Stimulated activated CD4-positive, alpha-beta T cell treated with anti-CD3 and anti-CD28 coated beads, Interleukin-4, amount 100 ng/mL, for 48 hours (primary cell): ENCODE measurements around the gene MRC1.

Experiments
- DNase-seq, 2 donors: peaks; one replicate each; pipeline ENCODE4 v3.0.0-alpha.2; 2020; ENCODE audit warnings: low read depth in 2 of 2

Gene MRC1

GRCh38 chr10:17808971-17809841 is at the start of gene MRC1:
Gene MRC1 (plus strand): TSS chr10:17809348. CDS start chr10:17809466, 118 bp downstream.
- DNase-seq, result no peak

GRCh38 chr10:17764142-17764541 is 45.0 kb upstream of the MRC1 start:
- DNase-seq, result no peak

- DNase-seq, result no peak
Observed at GRCh38 chr10:17765602-17766001, 43.5 kb upstream of the MRC1 start.

- no peak for DNase-seq
Observed at GRCh38 chr10:17766731-17767130, 42.4 kb upstream of the MRC1 start.

GRCh38 chr10:17768496-17768895 is 40.7 kb upstream of the MRC1 start:
- DNase-seq, result no peak

- no peak for DNase-seq
Observed at GRCh38 chr10:17768957-17769356, 40.2 kb upstream of the MRC1 start.

- DNase-seq, result no peak
Observed at GRCh38 chr10:17771017-17771416, 38.1 kb upstream of the MRC1 start.

- no peak for DNase-seq
Observed at GRCh38 chr10:17779784-17780183, 29.4 kb upstream of the MRC1 start.

GRCh38 chr10:17780727-17781126 is 28.4 kb upstream of the MRC1 start:
- DNase-seq, result no peak

- no peak for DNase-seq
Observed at GRCh38 chr10:17781856-17782255, 27.3 kb upstream of the MRC1 start.

- no peak for DNase-seq
Observed at GRCh38 chr10:17782921-17783665, 26.1 kb upstream of the MRC1 start.

GRCh38 chr10:17783751-17784150 is 25.4 kb upstream of the MRC1 start:
- no peak for DNase-seq

- DNase-seq, result no peak
Observed at GRCh38 chr10:17784688-17785087, 24.5 kb upstream of the MRC1 start.

- no peak for DNase-seq
Observed at GRCh38 chr10:17785276-17785930, 23.7 kb upstream of the MRC1 start.

- DNase-seq, result no peak
Observed at GRCh38 chr10:17787087-17787961, 21.8 kb upstream of the MRC1 start.

GRCh38 chr10:17788646-17789045 is 20.5 kb upstream of the MRC1 start:
- DNase-seq, result no peak

GRCh38 chr10:17789396-17789795 is 19.8 kb upstream of the MRC1 start:
- no peak for DNase-seq

GRCh38 chr10:17790651-17791050 is 18.5 kb upstream of the MRC1 start:
- DNase-seq, result no peak

GRCh38 chr10:17792991-17793390 is 16.2 kb upstream of the MRC1 start:
- DNase-seq, result no peak

GRCh38 chr10:17793823-17794644 is 15.1 kb upstream of the MRC1 start:
- DNase-seq, result no peak

GRCh38 chr10:17795083-17795482 is 14.1 kb upstream of the MRC1 start:
- no peak for DNase-seq
